A549 (cell line): Measurements from ENCODE around the gene WSCD1. TPM values are rescaled to one million over a fixed set of nuclear protein-coding genes. Genes with fewer than 3 reads are reported as not detected.

Source experiments
- ATAC-seq, 2 experiments: fragments of 200-7000 bp in 1 of 2; fragments of >200 bp in 1 of 2; cut with Nextera tagmentation in 1 of 2; cut with Tn5 transposase in 1 of 2; 3 replicates each; pipeline versions ENCODE4 v1.8.0 to v1.9.1; 2018 to 2020; ENCODE audit warnings: mild to moderate bottlenecking in 1 of 2, moderate library complexity in 1 of 2
- CTCF ChIA-PET: fragments of 300-600 bp; sonication (Branson Sonifier 250); formaldehyde crosslinking; extraction: SDS; loops from one replicate; lab custom pipeline; 2021; ENCODE audit warnings: antibody characterized with exemption, inconsistent platforms; lab: Yijun Ruan, JAX
- POLR2A ChIA-PET: fragments of 350-600 bp; formaldehyde crosslinking; extraction: SDS; loops from one replicate; lab custom pipeline; 2021; ENCODE audit warnings: antibody characterized with exemption, inconsistent platforms; lab: Yijun Ruan, JAX
- DNase-seq, 2 experiments: peaks; one replicate each; pipeline versions ENCODE4 v3.0.0 to v3.0.0-alpha.2; 2011 to 2016; ENCODE audit warnings: low read depth in 1 of 2, low spot score in 1 of 2
- FAIRE-seq: peaks from 2 replicates; lab custom pipeline; 2011; peaks lifted over from hg19 to GRCh38; lab: Jason Lieb, UNC
- H3K27ac ChIP-seq, 2 experiments: fragments of >200 bp; sonication (Bioruptor Twin); formaldehyde crosslinking; 3 replicates each; pipeline ENCODE4 v1.5.1; 2016 to 2017
- H3K4me1 ChIP-seq: fragments of >200 bp; sonication (Bioruptor Twin); formaldehyde crosslinking; 3 replicates; pipeline ENCODE4 v1.6.1; 2016
- H3K4me2 ChIP-seq: fragments of >200 bp; sonication (Bioruptor Twin); formaldehyde crosslinking; 3 replicates; pipeline ENCODE4 v1.6.1; 2016
- H3K4me3 ChIP-seq: fragments of >200 bp; sonication (Bioruptor Twin); formaldehyde crosslinking; 3 replicates; pipeline ENCODE4 v1.5.1; 2016
- H3K9me3 ChIP-seq: fragments of >200 bp; sonication (Bioruptor Twin); formaldehyde crosslinking; 3 replicates; pipeline ENCODE4 v1.6.1; 2016
- ATOH8 ChIP-seq: fragments of 250-450 bp; sonication (Bioruptor Pico); IDR thresholded peaks from 2 replicates; pipeline ENCODE4 v1.5.0; 2020; ENCODE audit warnings: low read depth, mild to moderate bottlenecking, moderate library complexity
- BHLHE40 ChIP-seq: IDR thresholded peaks from 2 replicates; pipeline ENCODE4 v1.6.1; 2012; ENCODE audit warnings: low read depth, low read length, inconsistent platforms
- CBX2 ChIP-seq: fragments of 200-600 bp; sonication (generic); IDR thresholded peaks from 2 replicates; pipeline ENCODE4 v1.6.1; 2016; ENCODE audit warnings: low read depth, mild to moderate bottlenecking, borderline replicate concordance
- CHD2 ChIP-seq: fragments of 150-350 bp; IDR thresholded peaks from 2 replicates; pipeline ENCODE4 v1.6.1; 2014; ENCODE audit warnings: low read length; ENCODE audit not compliant: partially characterized antibody
- EP300 ChIP-seq, 2 experiments: fragments of >200 bp; sonication (Bioruptor Twin); formaldehyde crosslinking; IDR thresholded peaks; 2 replicates in 1 of 2; 3 replicates in 1 of 2; pipeline ENCODE4 v1.6.1; 2016 to 2017
- JUNB ChIP-seq: fragments of >200 bp; sonication (Bioruptor Twin); formaldehyde crosslinking; IDR thresholded peaks from 2 replicates; pipeline ENCODE4 v1.6.1; 2016
- MAFK ChIP-seq: fragments of 450-650 bp; IDR thresholded peaks from 2 replicates; pipeline ENCODE4 v1.6.1; 2014; ENCODE audit not compliant: partially characterized antibody
- PHF8 ChIP-seq: fragments of 200-600 bp; sonication (generic); IDR thresholded peaks from 2 replicates; pipeline ENCODE4 v1.6.1; 2016; ENCODE audit warnings: low read depth, mild to moderate bottlenecking, antibody characterized with exemption, moderate library complexity, borderline replicate concordance
- POLR2A ChIP-seq: IDR thresholded peaks from 2 replicates; pipeline ENCODE4 v1.6.1; 2012; ENCODE audit warnings: mild to moderate bottlenecking, low read length
- POLR2AphosphoS2 ChIP-seq: conservative IDR thresholded peaks from 2 replicates; pipeline ENCODE4 v1.6.1; 2012; ENCODE audit warnings: low read length, improper control_type of control experiment, inconsistent platforms
- RARB ChIP-seq: fragments of 250-450 bp; sonication (Bioruptor Pico); IDR thresholded peaks from 2 replicates; pipeline ENCODE4 v1.8.0; 2021; ENCODE audit warnings: mild to moderate bottlenecking, moderate library complexity
- RCOR1 ChIP-seq: fragments of 150-350 bp; IDR thresholded peaks from 2 replicates; pipeline ENCODE4 v1.6.1; 2014; ENCODE audit warnings: antibody characterized with exemption, low read length, low read depth
- REST ChIP-seq: fragments of 200-600 bp; sonication (generic); IDR thresholded peaks from 2 replicates; pipeline ENCODE4 v1.6.1; 2016; ENCODE audit warnings: antibody characterized with exemption, mild to moderate bottlenecking, moderate library complexity
- SMC3 ChIP-seq: fragments of >200 bp; sonication (Bioruptor Twin); formaldehyde crosslinking; IDR thresholded peaks from 3 replicates; pipeline ENCODE4 v1.6.1; 2018; ENCODE audit warnings: inconsistent platforms
- ZC3H11A ChIP-seq: fragments of 450-650 bp; IDR thresholded peaks from 2 replicates; pipeline ENCODE4 v1.6.1; 2014; ENCODE audit warnings: antibody characterized with exemption, mild to moderate bottlenecking
- ZNF302 ChIP-seq: fragments of 250-450 bp; sonication (Bioruptor Pico); IDR thresholded peaks from 2 replicates; pipeline ENCODE4 v1.9.0; 2021; ENCODE audit warnings: inconsistent platforms, mild to moderate bottlenecking, moderate library complexity
- WGBS: methylation state at CpG from one replicate; pipeline ENCODE4 v1.1.6; 2017; ENCODE audit errors: missing lambda C conversion rate; 5-methylcytosine and 5-hydroxymethylcytosine counted together
- polyA plus RNA-seq, 4 experiments: library from polyadenylated mRNA; depleted of rRNA in 3 of 4; stranded (reverse); fragments of >200 nt; fragmentation: RNase III in 1 of 4; extraction: RNeasy Plus Mini Kit Qiagen cat#74134 plus additional on column Dnase treatment in 1 of 4; gene quantifications; 2 replicates in 3 of 4; 3 replicates in 1 of 4; pipeline ENCODE4 v1.2.3, GENCODE V29; 2011 to 2017
- TF ChIP-seq, protein P1 (sequence below): IDR thresholded peaks from 2 replicates; pipeline ENCODE4 v1.6.1; 2012
- TF ChIP-seq, protein P2 (sequence below): fragments of >200 bp; sonication (Bioruptor Twin); formaldehyde crosslinking; IDR thresholded peaks from 2 replicates; pipeline ENCODE4 v1.6.1; 2016
- TF ChIP-seq, protein P3 (sequence below): IDR thresholded peaks from 2 replicates; pipeline ENCODE4 v1.6.1; 2012; ENCODE audit warnings: low read depth, borderline replicate concordance
- TF ChIP-seq, protein P4 (sequence below): fragments of >200 bp; sonication (Bioruptor Twin); formaldehyde crosslinking; IDR thresholded peaks from 3 replicates; pipeline ENCODE4 v1.6.1; 2016

WSCD1 gene
- polyA plus RNA-seq, 2 of the 4 experiments (the other 2 are of a cell fraction) = 1.6 TPM

DNA sequence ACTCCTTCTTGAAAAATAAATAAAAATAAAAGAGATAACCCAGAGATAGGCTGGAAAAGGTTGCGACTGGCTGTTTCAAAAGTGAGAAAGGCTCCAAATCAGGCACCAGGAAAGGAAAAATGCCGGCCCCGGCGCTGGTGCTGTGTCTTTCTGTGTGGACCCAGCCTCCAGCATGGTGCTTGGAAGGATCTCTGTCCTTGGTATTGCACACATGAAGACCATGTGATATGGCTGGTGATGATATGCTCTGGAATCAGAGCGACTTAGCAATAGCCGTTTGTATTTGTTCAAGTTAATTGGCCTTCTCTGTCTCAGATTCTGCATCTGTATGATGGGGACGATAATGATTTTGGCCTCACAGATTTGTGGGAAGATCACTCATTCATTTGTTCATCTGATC lies 3.4 kb downstream of the WSCD1 start:
- no peak for FAIRE-seq

DNA sequence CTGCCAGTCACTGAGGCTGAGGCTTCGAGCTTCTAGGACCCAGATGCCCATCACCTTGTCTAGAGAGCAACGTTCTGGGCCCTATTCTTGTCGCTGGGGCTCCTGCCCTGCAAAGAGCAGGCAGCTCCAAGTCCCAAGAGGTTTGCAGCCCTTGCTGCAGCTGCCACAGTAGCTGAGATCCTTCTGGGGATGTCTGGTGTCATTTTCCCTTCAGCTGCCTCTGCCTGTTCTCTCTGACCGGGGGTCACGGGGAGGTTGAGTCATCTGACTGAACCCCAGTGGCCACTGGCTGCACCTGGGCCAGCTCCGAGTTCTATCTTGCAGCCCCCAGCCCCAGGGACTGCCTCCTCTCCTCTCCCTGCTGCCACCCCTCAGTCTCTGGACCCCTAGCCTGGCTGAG lies 4.9 kb downstream of the WSCD1 start:
- FAIRE-seq (no peak), ATAC-seq (no peak)

More for the DNA sequence above, 3.4 kb downstream of the WSCD1 start:
- CTCF ChIA-PET = interaction anchor here (1.2 to 2.4 kb wide), 2 partner anchors 348 to 481 kb away, joined by 3 to 6 read pairs; no protein-coding TSS in a partner anchor
- no peak for TF ChIP-seq JUNB
- no peak for TF ChIP-seq RCOR1
- no peak for TF ChIP-seq POLR2A
- no peak for TF ChIP-seq SMC3
- TF ChIP-seq, protein P1, sequence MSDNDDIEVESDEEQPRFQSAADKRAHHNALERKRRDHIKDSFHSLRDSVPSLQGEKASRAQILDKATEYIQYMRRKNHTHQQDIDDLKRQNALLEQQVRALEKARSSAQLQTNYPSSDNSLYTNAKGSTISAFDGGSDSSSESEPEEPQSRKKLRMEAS = no peak
- TF ChIP-seq ZC3H11A = no peak
- TF ChIP-seq RARB = no peak
- TF ChIP-seq, protein P2, sequence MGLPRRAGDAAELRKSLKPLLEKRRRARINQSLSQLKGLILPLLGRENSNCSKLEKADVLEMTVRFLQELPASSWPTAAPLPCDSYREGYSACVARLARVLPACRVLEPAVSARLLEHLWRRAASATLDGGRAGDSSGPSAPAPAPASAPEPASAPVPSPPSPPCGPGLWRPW = no peak
- TF ChIP-seq ZNF302 = no peak
- 78% methylated on average over 7 of the region's 7 CpGs for WGBS
- H3K4me2 ChIP-seq = no peak overlapping the region
- no peak for DNase-seq
- no peak overlapping the region for H3K27ac ChIP-seq
- peaks cover 10% of the 10 kb centered on the region; the same call in 2 of the 3 replicates for H3K4me1 ChIP-seq
- H3K4me3 ChIP-seq = no peak overlapping the region
- H3K9me3 ChIP-seq = no peaks in the 10 kb centered on the region
- ATAC-seq = no peak
- POLR2A ChIA-PET = no interaction called here

More for the DNA sequence above, 4.9 kb downstream of the WSCD1 start:
- POLR2A ChIA-PET = no interaction called here
- TF ChIP-seq BHLHE40 (no peak), RCOR1 (no peak), CBX2 (no peak), MAFK (no peak), EP300 (IDR thresholded peaks at IDR 0.05) (no peak), ATOH8 (CRISPR knock-in tag) (no peak), PHF8 (no peak), REST (no peak), POLR2AphosphoS2 (no peak), RARB (no peak), CHD2 (no peak)
- TF ChIP-seq, protein P3, sequence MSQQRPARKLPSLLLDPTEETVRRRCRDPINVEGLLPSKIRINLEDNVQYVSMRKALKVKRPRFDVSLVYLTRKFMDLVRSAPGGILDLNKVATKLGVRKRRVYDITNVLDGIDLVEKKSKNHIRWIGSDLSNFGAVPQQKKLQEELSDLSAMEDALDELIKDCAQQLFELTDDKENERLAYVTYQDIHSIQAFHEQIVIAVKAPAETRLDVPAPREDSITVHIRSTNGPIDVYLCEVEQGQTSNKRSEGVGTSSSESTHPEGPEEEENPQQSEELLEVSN = no peak
- TF ChIP-seq, protein P1 = no peak
- TF ChIP-seq, protein P4, sequence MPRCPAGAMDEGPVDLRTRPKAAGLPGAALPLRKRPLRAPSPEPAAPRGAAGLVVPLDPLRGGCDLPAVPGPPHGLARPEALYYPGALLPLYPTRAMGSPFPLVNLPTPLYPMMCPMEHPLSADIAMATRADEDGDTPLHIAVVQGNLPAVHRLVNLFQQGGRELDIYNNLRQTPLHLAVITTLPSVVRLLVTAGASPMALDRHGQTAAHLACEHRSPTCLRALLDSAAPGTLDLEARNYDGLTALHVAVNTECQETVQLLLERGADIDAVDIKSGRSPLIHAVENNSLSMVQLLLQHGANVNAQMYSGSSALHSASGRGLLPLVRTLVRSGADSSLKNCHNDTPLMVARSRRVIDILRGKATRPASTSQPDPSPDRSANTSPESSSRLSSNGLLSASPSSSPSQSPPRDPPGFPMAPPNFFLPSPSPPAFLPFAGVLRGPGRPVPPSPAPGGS = no peak
- no peak overlapping the region for H3K27ac ChIP-seq
- 35% methylated on average over 5 of the region's 6 CpGs for WGBS
- no peak for DNase-seq
- H3K4me1 ChIP-seq = 0 out of 3 replicates have a peak, but pooled peaks cover 4% of the 10 kb centered on the region
- H3K4me3 ChIP-seq = no peak overlapping the region
- H3K4me2 ChIP-seq = no peak overlapping the region
- no peaks in the 10 kb centered on the region for H3K9me3 ChIP-seq
- CTCF ChIA-PET = interaction anchor here (1.4 kb wide), 1 partner anchor 10 kb away, joined by 3 read pairs; no protein-coding TSS in a partner anchor
